GM12892 (cell line): ENCODE results near the gene DUSP19. TPM values are rescaled to one million over a fixed set of nuclear protein-coding genes. Genes with fewer than 3 reads are reported as not detected.

Experiments used
- DNase-seq: peaks from one replicate; pipeline ENCODE4 v3.0.0; 2011; ENCODE audit not compliant: insufficient read length
- FAIRE-seq: peaks from 2 replicates; lab custom pipeline; 2011; peaks lifted over from hg19 to GRCh38; lab: Jason Lieb, UNC
- POLR2A ChIP-seq: IDR thresholded peaks from 2 replicates; pipeline ENCODE4 v1.6.1; 2011; ENCODE audit warnings: low read depth, low read length, control low read depth
- POLR2AphosphoS5 ChIP-seq: IDR thresholded peaks from 2 replicates; pipeline ENCODE4 v1.6.1; 2011; ENCODE audit warnings: low read depth, low read length, control low read depth
- TAF1 ChIP-seq: IDR thresholded peaks from 2 replicates; pipeline ENCODE4 v1.6.1; 2011; ENCODE audit warnings: low read depth, mild to moderate bottlenecking, control low read depth, low read length, borderline replicate concordance
- polyA plus RNA-seq: library from polyadenylated mRNA; unstranded; fragments of >200 nt; gene quantifications from one replicate; pipeline ENCODE4 v1.2.1, GENCODE V29; 2012; ENCODE audit warnings: missing spikeins, inconsistent platforms; ENCODE audit not compliant: missing spikeins

The DUSP19 gene
- 2.0 TPM for polyA plus RNA-seq

DNA sequence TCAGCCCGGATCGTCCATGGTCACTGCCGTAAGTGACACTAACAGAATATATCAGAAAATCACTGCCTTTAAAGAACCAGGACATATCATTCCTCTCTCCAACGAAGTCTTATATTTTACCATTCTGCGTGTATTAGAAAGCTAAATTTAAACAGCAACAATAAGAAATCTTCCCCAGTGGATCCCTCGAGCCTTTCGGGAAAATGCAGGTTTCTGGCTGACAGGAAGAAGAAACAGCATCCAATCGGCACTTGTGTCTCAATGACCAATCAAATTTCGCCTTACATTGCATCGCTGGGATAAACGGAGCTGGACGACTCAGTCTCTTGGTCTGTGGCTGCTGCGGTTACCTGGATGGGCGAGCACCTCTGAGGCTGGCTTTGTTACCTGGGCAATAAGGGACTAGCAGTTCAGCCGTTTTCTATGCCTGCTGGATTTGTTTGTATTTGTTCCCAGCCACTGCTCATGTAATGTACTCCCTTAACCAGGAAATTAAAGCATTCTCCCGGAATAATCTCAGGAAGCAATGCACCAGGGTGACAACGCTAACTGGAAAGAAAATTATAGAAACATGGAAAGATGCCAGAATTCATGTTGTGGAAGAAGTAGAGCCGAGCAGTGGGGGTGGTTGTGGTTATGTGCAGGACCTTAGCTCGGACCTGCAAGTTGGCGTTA is at the start of gene DUSP19:
Gene DUSP19, plus strand, starts transcription at position 284 of the 675 bp plus-strand sequence. Its CDS starts 187 bp downstream, at position 471.
- peak; percentile 34 for DNase-seq

DNA sequence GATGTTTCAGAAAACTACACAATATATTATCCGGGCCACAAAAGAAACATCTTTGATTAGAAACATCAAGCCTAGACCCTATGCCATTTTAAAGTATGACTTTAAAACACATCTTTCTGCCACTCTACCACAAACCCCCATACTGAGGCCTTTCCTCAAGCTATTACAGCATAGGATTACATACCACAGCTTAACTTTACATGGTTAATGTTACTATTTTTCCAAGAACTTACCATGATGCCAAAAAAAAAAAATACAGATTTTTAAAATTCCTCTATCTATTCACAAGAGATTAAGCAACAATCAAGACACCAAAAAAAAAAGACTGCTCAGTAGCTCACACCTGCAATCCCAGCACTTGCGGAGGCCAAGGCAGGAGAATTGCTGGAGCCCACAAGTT is 49.3 kb upstream of the DUSP19 start:
- no peak for TF ChIP-seq POLR2AphosphoS5
- no peak for TF ChIP-seq POLR2A
- TF ChIP-seq TAF1: no peak
- FAIRE-seq: no peak
- no peak for DNase-seq

More for the DNA sequence above, at the start of gene DUSP19:
- peak; percentile 68 for TF ChIP-seq POLR2A
- TF ChIP-seq TAF1: peak; percentile 64
- peak; percentile 44; the same call in 1 of the 2 replicates for TF ChIP-seq POLR2AphosphoS5
- FAIRE-seq: peak; percentile 97

GRCh38 chr2:183031911-183032794 is 46.4 kb upstream of the DUSP19 start:
- DNase-seq: no peak
- TF ChIP-seq POLR2AphosphoS5 (no peak), TAF1 (no peak), POLR2A (no peak)
- no peak for FAIRE-seq

DNA sequence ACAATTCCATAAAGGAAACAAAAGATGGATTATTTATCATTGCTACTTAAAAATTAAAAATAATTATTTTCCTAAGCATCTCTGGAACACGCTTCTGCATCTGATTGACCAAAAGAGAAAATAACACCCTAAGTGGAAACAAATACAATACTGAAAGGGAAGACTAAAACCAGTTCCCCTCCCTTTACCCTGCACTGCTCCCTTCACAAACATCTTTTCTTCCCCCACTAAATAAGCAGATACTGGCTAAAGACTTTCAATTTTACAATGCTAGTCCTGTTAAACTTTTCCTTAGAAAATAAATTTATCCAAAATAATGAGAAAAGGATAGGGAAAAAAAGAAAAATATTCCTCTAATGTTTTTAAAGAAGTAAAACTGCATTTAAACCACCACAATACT is 44.6 kb upstream of the DUSP19 start:
- TF ChIP-seq POLR2A (no peak), TAF1 (no peak), POLR2AphosphoS5 (no peak)
- DNase-seq (no peak), FAIRE-seq (no peak)

DNA sequence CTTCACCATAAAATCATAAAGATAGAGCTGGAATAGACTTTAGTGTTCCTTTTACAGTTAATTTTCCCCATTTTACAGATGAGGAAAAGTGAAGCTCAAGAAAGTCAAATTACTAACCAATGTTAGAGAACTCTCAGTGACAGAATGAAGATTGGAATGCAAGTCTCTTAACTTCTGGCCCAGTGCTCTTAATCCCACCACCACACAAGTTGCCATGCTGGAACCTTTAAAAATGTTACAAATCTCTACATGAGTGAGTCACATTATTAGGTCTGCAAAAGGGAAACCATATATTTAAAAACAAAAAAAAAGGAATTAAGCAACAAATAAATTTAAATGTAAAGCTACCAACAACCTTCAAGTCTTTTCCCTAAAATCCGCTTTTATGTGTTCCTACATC is 43.7 kb upstream of the DUSP19 start:
- TF ChIP-seq POLR2A: no peak
- TF ChIP-seq TAF1: no peak
- TF ChIP-seq POLR2AphosphoS5: no peak
- no peak for FAIRE-seq
- no peak for DNase-seq

GRCh38 chr2:183035298-183035953 is 43.1 kb upstream of the DUSP19 start:
- TF ChIP-seq TAF1 (no peak), POLR2AphosphoS5 (no peak), POLR2A (no peak)
- peak; percentile 58 for FAIRE-seq
- DNase-seq: no peak

DNA sequence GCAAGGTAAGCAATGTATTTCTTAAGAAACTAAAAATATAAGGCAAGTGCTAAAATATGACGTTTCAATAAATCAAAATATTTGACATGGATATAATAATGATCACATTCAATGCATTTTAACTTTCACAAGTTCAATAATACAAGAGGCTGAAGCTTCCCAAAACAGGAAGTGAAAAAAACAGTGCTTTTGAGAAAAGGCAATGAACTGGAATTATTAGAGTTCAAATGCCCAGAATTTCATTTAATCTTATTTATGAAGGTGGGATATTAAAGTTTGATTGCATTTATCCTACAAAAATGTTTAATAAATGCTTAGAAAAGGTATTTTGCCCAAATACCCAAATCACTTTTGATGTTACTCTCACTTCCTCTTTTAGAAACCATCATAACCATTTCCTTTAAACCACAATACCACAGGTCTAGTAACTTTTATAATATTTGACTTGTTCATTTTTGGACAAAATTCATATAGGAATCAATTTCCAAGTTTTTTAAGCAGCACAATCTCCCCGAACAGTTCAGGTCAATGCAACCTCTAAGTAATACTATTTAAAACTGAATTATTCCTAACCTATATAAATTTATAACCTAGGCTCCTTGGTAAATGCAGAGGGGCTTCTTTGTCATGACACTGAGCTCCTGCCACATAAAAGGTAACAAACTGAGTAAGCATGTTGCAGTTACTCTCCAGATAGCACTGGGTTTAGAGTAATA is 42.4 kb upstream of the DUSP19 start:
- DNase-seq: no peak
- TF ChIP-seq TAF1 (no peak), POLR2A (no peak), POLR2AphosphoS5 (no peak)
- peak; percentile 82 for FAIRE-seq

- FAIRE-seq (peak; percentile 42), DNase-seq (no peak)
- TF ChIP-seq POLR2AphosphoS5 (no peak), TAF1 (no peak), POLR2A (no peak)
These were observed 41.4 kb upstream of the DUSP19 start for GRCh38 chr2:183037074-183037552.

DNA sequence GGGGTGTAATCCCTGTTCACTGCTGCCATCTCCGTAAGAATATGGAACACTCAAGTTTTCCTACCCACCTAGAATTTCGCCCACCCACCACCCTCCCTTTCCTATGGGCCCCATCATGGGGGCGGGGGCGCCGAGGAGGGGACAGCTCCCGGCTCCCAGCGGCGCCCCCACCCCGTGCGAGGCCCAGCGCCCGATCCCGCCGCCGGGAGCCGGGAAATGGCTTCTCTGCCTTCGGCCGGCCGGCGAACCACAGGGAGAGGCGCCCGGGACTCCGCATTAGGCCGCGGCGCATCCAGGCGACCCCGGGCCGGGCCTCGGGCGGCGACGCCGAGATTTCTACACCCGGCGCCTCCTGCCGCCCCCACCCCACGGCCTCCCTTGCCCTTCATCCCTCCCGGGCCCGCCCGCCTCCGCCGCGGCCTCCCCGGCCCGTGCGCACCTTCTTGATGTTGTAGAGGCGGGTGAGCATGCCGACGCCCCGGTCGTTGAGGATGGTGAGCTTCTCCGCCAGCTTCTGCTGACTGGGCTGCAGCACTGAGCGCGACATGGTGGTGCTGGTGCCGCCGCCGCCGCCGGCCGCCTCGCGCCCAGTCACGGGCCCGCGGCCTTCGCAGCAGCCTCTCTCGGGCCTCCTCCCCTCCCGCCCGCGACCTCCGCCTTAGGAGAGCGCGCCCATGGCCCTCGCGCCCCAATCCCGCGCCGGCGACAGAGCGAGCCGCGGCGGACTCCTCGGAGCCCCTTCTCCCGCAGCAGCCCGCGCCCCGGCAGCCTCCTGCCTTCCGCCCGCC is 40.8 kb upstream of the DUSP19 start:
- FAIRE-seq (peak; percentile 63), DNase-seq (no peak)
- no peak for TF ChIP-seq POLR2A
- TF ChIP-seq TAF1: no peak
- TF ChIP-seq POLR2AphosphoS5: no peak
